Upper lobe of left lung (tissue), 6 donors: ENCODE results near the gene CD80. TPM values are rescaled to one million over a fixed set of nuclear protein-coding genes. Genes with fewer than 3 reads are reported as not detected.
A peak's percentile ranks its signal among the peaks of the same experiment; 100 is the strongest.

Source experiments
- ATAC-seq, 2 donors: fragments of 200-7000 bp; cut with Tn5 transposase; one replicate each; pipeline ENCODE4 v1.9.1; 2022; ENCODE audit warnings: mild to moderate bottlenecking in 2 of 2, moderate library complexity in 2 of 2; ENCODE audit not compliant: low FRiP score in 2 of 2
- DNase-seq, 2 donors: peaks; one replicate each; pipeline ENCODE4 v3.0.0-alpha.2; 2019 to 2020
- H3K27ac ChIP-seq, 4 donors: fragments of 200-600 bp; sonication (generic); one replicate each; pipeline ENCODE4 v1.5.1; 2016 to 2019
- H3K27me3 ChIP-seq, 4 donors: fragments of 200-600 bp; sonication (generic); one replicate each; pipeline ENCODE4 v1.5.1; 2017 to 2019
- H3K36me3 ChIP-seq, 4 donors: fragments of 200-600 bp; sonication (generic); one replicate each; pipeline ENCODE4 v1.5.1; 2016 to 2019
- H3K4me1 ChIP-seq, 4 donors: fragments of 200-600 bp; sonication (generic); one replicate each; pipeline ENCODE4 v1.5.1; 2018 to 2019
- H3K4me3 ChIP-seq, 4 donors: fragments of 200-600 bp; sonication (generic); one replicate each; pipeline ENCODE4 v1.5.1; 2017 to 2019; ENCODE audit warnings: mild to moderate bottlenecking in 2 of 4, moderate library complexity in 1 of 4
- H3K9me3 ChIP-seq, 4 donors: fragments of 200-600 bp; sonication (generic); one replicate each; pipeline ENCODE4 v1.5.1; 2018 to 2019
- EP300 ChIP-seq, 4 donors: sonication (generic); formaldehyde crosslinking; IDR thresholded peaks; one replicate each; pipeline ENCODE4 v1.5.1; 2017; ENCODE audit warnings: antibody characterized with exemption in 4 of 4, control low read depth in 2 of 4
- POLR2A ChIP-seq, 4 donors: fragments of 450-650 bp; IDR thresholded peaks; one replicate each; pipeline ENCODE4 v1.5.1; 2016 to 2017; ENCODE audit warnings: antibody characterized with exemption in 4 of 4, mild to moderate bottlenecking in 2 of 4
- POLR2AphosphoS5 ChIP-seq, 2 donors: sonication (generic); formaldehyde crosslinking; IDR thresholded peaks; one replicate each; pipeline ENCODE4 v1.5.1; 2017; ENCODE audit warnings: antibody characterized with exemption in 2 of 2
- WGBS, 2 donors: methylation state at CpG; one replicate each; pipeline ENCODE4 v1.1.5; 2017 to 2018; 5-methylcytosine and 5-hydroxymethylcytosine counted together
- total RNA-seq, 6 donors: library from RNA; depleted of rRNA in 4 of 6; stranded (reverse); fragments of >200 nt in 4 of 6; gene quantifications; one replicate each; pipeline versions ENCODE4 v1.1.0 to v1.2.1, GENCODE V29; 2016 to 2021
- TF ChIP-seq, protein P1 (sequence below), 6 experiments: fragments of 450-650 bp in 4 of 6; fragments of 200-600 bp in 2 of 6; sonication (generic) in 2 of 6; IDR thresholded peaks; one replicate each; pipeline ENCODE4 v1.5.1; 2016 to 2019; ENCODE audit warnings: antibody characterized with exemption in 6 of 6
- donor health status: DM: no; HTN: no; CAD: no; lungs with moderate emphysema.
- donor health status: DM: no; HTN: yes; CAD: no; lungs with severe emphysema.

Gene CD80
- total RNA-seq, 6 donors from 2014 or later = 5.8 to 26.4 (median 8.7) TPM

DNA sequence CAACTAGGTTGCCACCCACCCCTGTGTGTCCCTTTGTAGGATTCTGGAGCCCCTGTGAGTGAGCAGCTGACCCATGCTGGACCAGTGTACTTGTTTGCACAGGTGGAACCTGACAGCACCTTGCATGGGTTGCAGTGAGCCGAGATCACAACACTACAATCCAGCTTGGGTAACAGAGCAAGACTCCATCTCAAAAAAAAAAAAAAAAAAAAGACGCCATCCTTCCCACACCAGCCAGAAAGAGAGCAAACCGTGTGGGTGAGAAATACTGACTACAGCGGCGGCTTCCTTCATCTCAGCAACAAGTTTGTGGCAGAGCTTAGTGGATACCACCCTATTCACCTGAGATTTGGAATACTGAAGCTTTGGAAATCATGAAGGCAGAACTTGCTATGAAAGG lies 746 bp upstream of the CD80 start:
- Histone ChIP-seq H3K4me3 (no peak overlapping the region), H3K27ac (no peak overlapping the region), H3K27me3 (no peaks in the 10 kb centered on the region), H3K36me3 (no peaks in the 10 kb centered on the region), H3K4me1 (peaks cover 0 to 11% (median 5%) of the 10 kb centered on the region in 4 donors), H3K9me3 (no peaks in the 10 kb centered on the region)
- TF ChIP-seq, protein P1, sequence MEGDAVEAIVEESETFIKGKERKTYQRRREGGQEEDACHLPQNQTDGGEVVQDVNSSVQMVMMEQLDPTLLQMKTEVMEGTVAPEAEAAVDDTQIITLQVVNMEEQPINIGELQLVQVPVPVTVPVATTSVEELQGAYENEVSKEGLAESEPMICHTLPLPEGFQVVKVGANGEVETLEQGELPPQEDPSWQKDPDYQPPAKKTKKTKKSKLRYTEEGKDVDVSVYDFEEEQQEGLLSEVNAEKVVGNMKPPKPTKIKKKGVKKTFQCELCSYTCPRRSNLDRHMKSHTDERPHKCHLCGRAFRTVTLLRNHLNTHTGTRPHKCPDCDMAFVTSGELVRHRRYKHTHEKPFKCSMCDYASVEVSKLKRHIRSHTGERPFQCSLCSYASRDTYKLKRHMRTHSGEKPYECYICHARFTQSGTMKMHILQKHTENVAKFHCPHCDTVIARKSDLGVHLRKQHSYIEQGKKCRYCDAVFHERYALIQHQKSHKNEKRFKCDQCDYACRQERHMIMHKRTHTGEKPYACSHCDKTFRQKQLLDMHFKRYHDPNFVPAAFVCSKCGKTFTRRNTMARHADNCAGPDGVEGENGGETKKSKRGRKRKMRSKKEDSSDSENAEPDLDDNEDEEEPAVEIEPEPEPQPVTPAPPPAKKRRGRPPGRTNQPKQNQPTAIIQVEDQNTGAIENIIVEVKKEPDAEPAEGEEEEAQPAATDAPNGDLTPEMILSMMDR (IDR thresholded peaks at IDR 0.05) = no peak
- TF ChIP-seq POLR2AphosphoS5 (IDR thresholded peaks at IDR 0.05) = no peak
- no peak for TF ChIP-seq POLR2A (IDR thresholded peaks at IDR 0.05)
- TF ChIP-seq EP300 (IDR thresholded peaks at IDR 0.05) = no peak
- WGBS, 2 donors = 79 to 89% methylated on average over 5 of the region's 5 CpGs
- DNase-seq (no peak), ATAC-seq (peak; percentile 5 to 19)

DNA sequence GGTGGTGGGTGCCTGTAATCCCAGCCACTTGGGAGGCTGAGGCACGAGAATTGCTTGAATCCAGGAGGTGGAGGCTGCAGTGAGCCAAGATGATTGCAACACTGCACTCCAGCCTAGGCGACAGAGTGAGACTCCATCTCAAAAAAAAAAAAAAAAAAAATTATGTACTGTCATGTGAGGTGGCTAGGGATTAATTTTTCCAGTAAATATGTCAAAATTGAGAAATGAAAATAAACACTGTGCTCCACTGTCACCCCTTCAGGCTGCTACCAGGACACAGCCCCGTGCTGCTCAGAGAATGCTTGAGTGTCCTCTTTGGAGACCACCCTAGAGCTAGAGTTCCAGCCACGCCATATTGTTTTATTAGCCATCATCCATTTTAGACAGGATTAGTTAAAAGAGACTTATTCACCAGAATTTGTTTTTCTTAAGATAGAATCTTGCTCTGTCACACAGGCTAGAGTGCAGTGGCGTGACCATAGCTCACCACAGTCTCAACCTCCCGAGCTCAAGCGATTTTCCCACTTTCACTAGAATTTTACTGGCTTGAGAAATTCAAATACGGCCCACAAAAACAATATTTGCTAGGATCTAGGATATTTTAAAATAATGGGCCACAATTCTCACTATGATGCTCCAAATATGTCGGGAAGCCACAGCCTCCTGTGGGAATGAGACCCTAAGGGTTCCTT lies 642 bp downstream of the CD80 start:
- Histone ChIP-seq H3K27ac (peak overlapping the region in 3 of 4 donors; percentile 3 to 32 (median 21)), H3K36me3 (no peaks in the 10 kb centered on the region), H3K4me3 (peak overlapping the region in 2 of 4 donors; percentile 16 to 17), H3K9me3 (no peaks in the 10 kb centered on the region), H3K27me3 (no peaks in the 10 kb centered on the region), H3K4me1 (peaks cover 0 to 12% (median 7%) of the 10 kb centered on the region in 4 donors)
- WGBS, 2 donors = 89 to 91% methylated on average over 9 of the region's 9 CpGs
- ATAC-seq (no peak), DNase-seq (no peak)
- no peak for TF ChIP-seq POLR2AphosphoS5 (IDR thresholded peaks at IDR 0.05)
- TF ChIP-seq, protein P1 (IDR thresholded peaks at IDR 0.05) = no peak

DNA sequence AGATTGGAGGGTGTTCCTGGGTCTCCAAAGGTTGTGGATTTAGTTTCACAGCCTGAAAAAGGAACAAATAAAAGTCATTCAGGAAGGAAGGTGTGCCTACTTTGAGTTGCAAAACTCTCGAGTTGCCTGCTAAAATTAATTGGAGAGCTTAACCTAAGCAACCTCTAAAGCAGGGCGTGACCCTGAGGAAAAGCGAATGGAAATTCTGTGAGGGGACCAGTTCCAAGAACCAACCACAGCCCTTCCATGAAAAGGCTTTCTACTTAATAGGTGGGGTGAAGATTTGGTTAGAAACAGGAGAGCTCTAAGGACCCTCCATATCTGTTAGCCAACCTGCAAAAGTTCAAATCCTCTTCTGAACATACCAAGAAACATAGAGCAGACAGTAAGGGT lies 1.5 kb downstream of the CD80 start:
- H3K27me3 ChIP-seq = no peaks in the 10 kb centered on the region
- ATAC-seq (no peak), DNase-seq (no peak)
- TF ChIP-seq POLR2AphosphoS5 (IDR thresholded peaks at IDR 0.05) (no peak), POLR2A (IDR thresholded peaks at IDR 0.05) (no peak)
- no peak overlapping the region for H3K4me3 ChIP-seq
- H3K36me3 ChIP-seq = no peaks in the 10 kb centered on the region
- H3K9me3 ChIP-seq = no peaks in the 10 kb centered on the region
- no peak overlapping the region for H3K27ac ChIP-seq
- 34 to 63% methylated on average over 3 of the region's 3 CpGs for WGBS, 2 donors
- H3K4me1 ChIP-seq = peaks cover 0 to 12% (median 7%) of the 10 kb centered on the region in 4 donors

DNA sequence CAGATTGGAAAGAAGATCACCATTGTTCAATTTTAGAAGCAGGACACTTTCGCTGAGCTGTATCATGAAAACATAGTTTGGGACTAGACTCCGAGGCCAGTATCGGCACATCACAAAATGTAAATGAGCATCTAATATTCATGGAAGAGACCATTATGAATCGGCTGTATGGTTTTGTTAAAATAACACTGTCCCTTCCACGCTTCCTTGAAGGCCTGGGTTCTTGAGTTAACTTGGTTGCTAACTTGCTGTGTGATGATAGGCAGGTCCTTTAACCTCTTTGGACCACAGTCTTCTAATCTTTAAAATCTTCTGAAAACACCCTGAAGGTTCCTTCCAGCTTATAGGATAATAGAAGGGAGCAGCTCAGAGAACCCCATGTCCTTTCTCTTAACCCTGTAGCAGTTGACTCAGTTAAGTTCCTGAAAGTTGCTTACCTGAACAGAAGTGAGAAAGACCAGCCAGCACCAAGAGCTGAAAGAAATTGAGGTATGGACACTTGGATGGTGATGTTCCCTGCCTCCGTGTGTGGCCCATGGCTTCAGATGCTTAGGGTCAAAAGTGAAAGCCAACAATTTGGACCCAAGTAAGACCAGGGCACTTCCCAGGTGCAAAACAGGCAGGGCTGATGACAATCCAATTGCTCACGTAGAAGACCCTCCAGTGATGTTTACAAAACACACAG lies 2.1 kb downstream of the CD80 start:
- Histone ChIP-seq H3K27me3 (no peaks in the 10 kb centered on the region), H3K4me1 (peaks cover 0 to 12% (median 7%) of the 10 kb centered on the region in 4 donors), H3K4me3 (no peak overlapping the region), H3K27ac (no peak overlapping the region), H3K9me3 (no peaks in the 10 kb centered on the region), H3K36me3 (no peaks in the 10 kb centered on the region)
- 89 to 90% methylated on average over 7 of the region's 7 CpGs for WGBS, 2 donors
- DNase-seq (no peak), ATAC-seq (no peak)
- TF ChIP-seq EP300 (IDR thresholded peaks at IDR 0.05) (no peak), POLR2A (IDR thresholded peaks at IDR 0.05) (no peak), POLR2AphosphoS5 (IDR thresholded peaks at IDR 0.05) (no peak)
- TF ChIP-seq, protein P1 (IDR thresholded peaks at IDR 0.05) = no peak

DNA sequence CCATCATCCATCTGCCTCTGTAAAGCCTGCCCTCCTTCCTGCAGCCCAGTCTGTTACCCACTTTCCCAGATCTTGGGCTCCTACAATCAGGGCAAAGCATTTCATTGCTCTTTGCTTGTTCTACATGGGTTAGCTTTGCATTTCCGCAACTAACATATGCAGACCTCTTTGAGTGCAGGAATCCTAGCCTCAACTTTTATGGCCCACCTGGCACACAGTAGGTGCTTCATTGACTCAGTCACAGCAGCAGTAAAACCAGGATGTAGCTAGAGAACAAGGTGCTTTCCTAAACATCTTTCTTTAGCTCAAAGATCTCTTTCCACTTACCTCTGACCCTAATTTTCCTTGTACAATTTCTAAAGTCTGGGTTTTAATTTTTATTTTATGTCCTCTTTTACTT lies 3.5 kb downstream of the CD80 start:
- Histone ChIP-seq H3K27ac (no peak overlapping the region), H3K4me1 (peaks cover 0 to 12% (median 7%) of the 10 kb centered on the region in 4 donors), H3K9me3 (no peaks in the 10 kb centered on the region), H3K36me3 (no peaks in the 10 kb centered on the region), H3K27me3 (no peaks in the 10 kb centered on the region), H3K4me3 (no peak overlapping the region)
- DNase-seq = no peak
- TF ChIP-seq, protein P1 (IDR thresholded peaks at IDR 0.05) = no peak
- TF ChIP-seq EP300 (IDR thresholded peaks at IDR 0.05) = no peak
- 94% methylated on average over 1 of the region's 1 CpG; no CpG with 5 or more reads in 1 of the 2 donors for WGBS, 2 donors
- ATAC-seq = no peak
